Brain microvascular endothelial cell (primary cell): ENCODE results near the gene CCDC102A.

Experiments used
- DNase-seq: peaks from one replicate; pipeline ENCODE4 v3.0.0-alpha.2; 2020
- H3K27ac ChIP-seq: fragments of 250-450 bp; sonication (Bioruptor Pico); 2 replicates; pipeline ENCODE4 v1.5.1; 2020; ENCODE audit warnings: mild to moderate bottlenecking, moderate library complexity
- H3K27me3 ChIP-seq: fragments of 250-450 bp; sonication (Bioruptor Pico); replicated peaks from 2 replicates; pipeline ENCODE4 v1.5.1; 2020; ENCODE audit warnings: mild to moderate bottlenecking
- H3K36me3 ChIP-seq: fragments of 250-450 bp; sonication (Bioruptor Pico); replicated peaks from 2 replicates; pipeline ENCODE4 v1.5.1; 2020; ENCODE audit warnings: mild to moderate bottlenecking
- H3K4me3 ChIP-seq: 2 replicates; pipeline ENCODE4 v1.5.1; 2011; ENCODE audit warnings: low read depth, mild to moderate bottlenecking, control low read depth, low read length, moderate library complexity
- CTCF ChIP-seq: IDR thresholded peaks from 2 replicates; pipeline ENCODE4 v1.5.1; 2011; ENCODE audit warnings: low read depth, mild to moderate bottlenecking, moderate library complexity, low read length, control low read depth, inconsistent platforms; ENCODE audit errors: missing control alignments
- in situ Hi-C: cut with HindIII; loops from 2 replicates; pipeline ENCODE4 v1.10.0; 2017; ENCODE audit warnings: low sequenced_read_pairs, low pct_ligation_motif_present

CCDC102A gene

DNA sequence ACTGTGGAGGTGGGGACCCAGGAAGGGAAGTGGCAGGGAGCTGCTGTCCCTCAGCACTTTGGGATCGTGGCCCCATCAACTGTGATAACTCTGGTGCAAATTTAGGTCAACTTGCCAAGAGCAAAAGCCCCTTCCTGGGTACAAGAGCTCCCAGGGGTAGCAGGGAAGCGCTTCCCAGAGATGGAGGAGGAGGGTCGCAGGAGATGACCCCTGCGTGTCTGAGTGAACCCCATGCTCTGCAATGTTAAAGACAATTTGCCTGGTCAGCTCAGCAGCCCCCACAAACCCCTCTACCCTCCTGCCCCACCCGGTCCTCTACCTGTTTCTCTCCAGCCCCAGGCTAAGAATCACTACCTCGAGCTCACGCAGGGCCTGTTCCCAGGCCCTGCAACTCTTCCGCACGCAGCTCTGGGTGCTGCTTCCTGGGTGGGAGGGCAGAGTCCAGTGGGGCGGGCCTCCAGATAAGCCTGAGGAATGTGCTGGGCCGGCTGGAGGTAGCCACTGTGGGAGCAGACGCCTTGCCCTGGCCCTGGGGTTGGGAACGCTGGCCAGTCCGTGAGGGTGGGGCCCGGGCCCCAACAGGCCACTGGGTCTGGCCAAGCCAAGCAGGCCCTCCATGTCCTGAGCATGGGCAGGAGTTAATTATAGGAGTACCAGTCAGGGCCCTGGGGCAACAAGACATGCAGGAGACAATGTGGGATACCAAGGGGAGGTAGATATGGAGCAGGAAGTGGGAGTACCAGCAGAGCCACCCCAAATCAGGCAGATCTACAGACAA, 56.2 kb downstream of the CCDC102A start:
- in situ Hi-C loops, result no loop called here
- H3K4me3 ChIP-seq, result peak overlapping the region; percentile 63
- no peaks in the 10 kb centered on the region for H3K27me3 ChIP-seq
- no peak for TF ChIP-seq CTCF
- DNase-seq, result peak; percentile 49
- H3K36me3 ChIP-seq, result peaks cover 2% of the 10 kb centered on the region
- H3K27ac ChIP-seq, result peak overlapping the region; percentile 16

GRCh38 chr16:57479205-57479975, 57.0 kb downstream of the CCDC102A start:
- TF ChIP-seq CTCF, result no peak
- in situ Hi-C loops, result no loop called here
- peak; percentile 42 for DNase-seq

GRCh38 chr16:57478396-57479204, 57.8 kb downstream of the CCDC102A start:
- no peak overlapping the region for H3K27ac ChIP-seq
- no peak for TF ChIP-seq CTCF
- H3K27me3 ChIP-seq, result no peaks in the 10 kb centered on the region
- DNase-seq, result no peak
- peaks cover 12% of the 10 kb centered on the region for H3K36me3 ChIP-seq
- in situ Hi-C loops, result no loop called here
- H3K4me3 ChIP-seq, result peak overlapping the region; percentile 63

More at GRCh38 chr16:57479205-57479975, 57.0 kb downstream of the CCDC102A start:
- H3K27me3 ChIP-seq, result no peaks in the 10 kb centered on the region
- peaks cover 9% of the 10 kb centered on the region for H3K36me3 ChIP-seq
- peak overlapping the region; percentile 63 for H3K4me3 ChIP-seq
- H3K27ac ChIP-seq, result no peak overlapping the region

DNA sequence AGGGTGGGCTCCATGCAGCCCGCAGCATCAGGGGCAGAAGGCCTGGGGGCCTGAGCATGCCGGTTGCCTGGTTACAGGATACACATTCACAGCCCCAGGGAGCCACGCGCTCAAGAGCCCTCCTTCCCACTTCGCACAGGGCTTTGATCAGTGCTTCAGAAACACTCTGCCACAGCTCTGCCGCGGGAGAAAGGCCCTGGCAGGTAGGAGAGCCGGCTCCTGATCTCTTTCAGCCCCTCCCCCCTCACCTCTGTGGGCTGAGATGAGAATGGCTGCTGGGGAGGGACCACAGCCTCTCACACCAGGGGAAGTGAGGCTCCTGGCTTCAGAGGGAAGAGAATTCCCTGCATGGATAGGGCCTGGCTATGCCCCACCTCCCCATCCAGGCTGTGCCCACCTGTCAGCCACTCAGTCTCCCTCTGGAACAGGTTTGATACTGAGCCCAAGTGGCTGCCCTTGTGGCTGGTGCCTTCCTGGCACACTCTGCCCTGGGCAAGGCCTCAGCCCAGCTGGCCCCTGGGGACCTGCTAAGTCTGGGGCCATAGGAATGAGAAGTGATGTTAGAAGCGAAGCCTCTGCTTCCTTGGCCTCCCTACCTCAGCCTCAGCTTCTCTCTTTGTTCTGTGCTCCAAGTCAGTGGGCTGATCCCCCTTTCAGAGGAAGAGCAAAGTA, 58.7 kb downstream of the CCDC102A start:
- peaks cover 21% of the 10 kb centered on the region for H3K36me3 ChIP-seq
- no peaks in the 10 kb centered on the region for H3K27me3 ChIP-seq
- H3K27ac ChIP-seq, result no peak overlapping the region
- no peak for DNase-seq
- no peak for TF ChIP-seq CTCF
- no peak overlapping the region for H3K4me3 ChIP-seq
- in situ Hi-C loops, result no loop called here
